Measurements from ENCODE around the gene SPEF1.
A peak's percentile ranks its signal among the peaks of the same experiment; 100 is the strongest.
"Not testable (repeated sequence)": the region's sequence is repeated elsewhere in the genome, so short reads cannot be mapped to it uniquely, and the experiment has no call there.

SPEF1 gene

GRCh38 chr20:3796477-3797225 lies 15.4 kb upstream of the SPEF1 start:
- no peak for DNase-seq (ENCODE audit: low read depth)
- peak overlapping the region; percentile 80 for H3K4me3 ChIP-seq (ENCODE audit: low read depth, low read length)
- TF ChIP-seq CTCF (conservative IDR thresholded peaks at IDR 0.05; ENCODE audit: low read depth, low read length): no peak

- peak within 1 kb of the TSS; percentile 80 for H3K4me3 ChIP-seq (ENCODE audit: low read depth, low read length)
- peak; percentile 53 for TF ChIP-seq CTCF (conservative IDR thresholded peaks at IDR 0.05; ENCODE audit: low read depth, low read length)
- DNase-seq (ENCODE audit: low read depth): peak; percentile 90
Observed at GRCh38 chr20:3795511-3796468, 14.5 kb upstream of the SPEF1 start, which contains the start of gene CDC25B. TSS of gene CDC25B (plus strand) at chr20:3796310. CDS start at chr20:3796532, 222 bp downstream.

- no peak for DNase-seq (ENCODE audit: low read depth)
- peak overlapping the region; percentile 80 for H3K4me3 ChIP-seq (ENCODE audit: low read depth, low read length)
- TF ChIP-seq CTCF (conservative IDR thresholded peaks at IDR 0.05; ENCODE audit: low read depth, low read length): no peak
Observed at GRCh38 chr20:3794701-3795420, 13.6 kb upstream of the SPEF1 start.

GRCh38 chr20:3794168-3794567 lies 12.9 kb upstream of the SPEF1 start:
- not testable (repeated sequence) for DNase-seq (ENCODE audit: low read depth); H3K4me3 ChIP-seq (ENCODE audit: low read depth, low read length)

DNA sequence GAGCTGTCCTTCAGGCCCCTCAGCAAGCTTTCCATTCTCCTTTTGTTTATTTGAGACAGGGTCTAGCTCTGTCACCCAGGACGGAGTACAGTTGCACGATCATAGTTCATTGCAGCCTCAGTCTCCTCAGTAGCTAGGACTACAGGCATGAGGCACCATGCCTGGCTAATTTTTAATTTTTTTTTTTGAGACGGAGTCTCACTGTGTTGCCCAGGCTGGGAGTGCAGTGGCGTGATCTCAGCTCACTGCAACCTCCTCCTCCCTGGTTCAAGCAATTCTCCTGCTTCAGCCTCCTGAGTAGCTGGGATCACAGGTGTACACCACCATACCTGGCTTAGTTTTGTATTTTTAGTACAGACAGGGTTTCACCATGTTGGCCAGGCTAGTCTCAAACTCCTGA lies 8.0 kb upstream of the SPEF1 start:
- H3K4me3 ChIP-seq (ENCODE audit: low read depth, low read length); DNase-seq (ENCODE audit: low read depth): not testable (repeated sequence)

- H3K4me3 ChIP-seq (ENCODE audit: low read depth, low read length): no peak overlapping the region
- DNase-seq (ENCODE audit: low read depth): no peak
- TF ChIP-seq CTCF (conservative IDR thresholded peaks at IDR 0.05; ENCODE audit: low read depth, low read length): no peak
Observed at GRCh38 chr20:3788685-3789155, 7.5 kb upstream of the SPEF1 start.

GRCh38 chr20:3787324-3788014 lies 6.2 kb upstream of the SPEF1 start:
- peak overlapping the region; percentile 71 for H3K4me3 ChIP-seq (ENCODE audit: low read depth, low read length)
- no peak for DNase-seq (ENCODE audit: low read depth)
- no peak for TF ChIP-seq CTCF (conservative IDR thresholded peaks at IDR 0.05; ENCODE audit: low read depth, low read length)

Measured in choroid plexus epithelial cell (primary cell).